SK-N-SH treated with all-trans-retinoic acid at 6 μM for 48 hours (cell line): ENCODE results near the gene TCERG1.

Experiments
- ATAC-seq: fragments of 200-7000 bp; cut with Tn5 transposase; 3 replicates; pipeline ENCODE4 v1.9.1; 2020; ENCODE audit warnings: mild to moderate bottlenecking, moderate library complexity
- ARNTL ChIP-seq: fragments of 450-650 bp; formaldehyde crosslinking; IDR thresholded peaks from 2 replicates; pipeline ENCODE4 v1.5.0; 2020; ENCODE audit warnings: low read depth, mild to moderate bottlenecking, moderate library complexity, borderline replicate concordance
- BACH2 ChIP-seq: fragments of 250-450 bp; sonication (Bioruptor Pico); IDR thresholded peaks from 2 replicates; pipeline ENCODE4 v1.9.0; 2021; ENCODE audit warnings: mild to moderate bottlenecking, borderline replicate concordance
- CSDC2 ChIP-seq: fragments of 250-450 bp; sonication (Bioruptor Pico); IDR thresholded peaks from 2 replicates; pipeline ENCODE4 v1.5.0; 2020; ENCODE audit warnings: mild to moderate bottlenecking, moderate library complexity
- ISL1 ChIP-seq: fragments of 250-450 bp; sonication (Bioruptor Pico); IDR thresholded peaks from 2 replicates; pipeline ENCODE4 v2.1.2; 2022; ENCODE audit warnings: mild to moderate bottlenecking, moderate library complexity
- OSR1 ChIP-seq: fragments of 250-450 bp; sonication (Bioruptor Pico); IDR thresholded peaks from 2 replicates; pipeline ENCODE4 v1.8.0; 2022; ENCODE audit warnings: moderate library complexity, mild to moderate bottlenecking, inconsistent platforms
- PATZ1 ChIP-seq: fragments of 250-450 bp; sonication (Bioruptor Pico); IDR thresholded peaks from 2 replicates; pipeline ENCODE4 v1.8.0; 2020; ENCODE audit warnings: mild to moderate bottlenecking, moderate library complexity, borderline replicate concordance
- POU6F1 ChIP-seq: fragments of 250-450 bp; sonication (Bioruptor Pico); IDR thresholded peaks from 2 replicates; pipeline ENCODE4 v1.8.0; 2021; ENCODE audit warnings: low read depth, mild to moderate bottlenecking, moderate library complexity, borderline replicate concordance
- PPARA ChIP-seq: fragments of 250-450 bp; sonication (Bioruptor Pico); IDR thresholded peaks from 2 replicates; pipeline ENCODE4 v1.5.0; 2020; ENCODE audit warnings: mild to moderate bottlenecking, borderline replicate concordance
- RARB ChIP-seq: fragments of 250-450 bp; sonication (Bioruptor Pico); IDR thresholded peaks from 2 replicates; pipeline ENCODE4 v1.8.0; 2021; ENCODE audit warnings: mild to moderate bottlenecking, moderate library complexity
- SNAI2 ChIP-seq: fragments of 250-450 bp; sonication (Bioruptor Pico); IDR thresholded peaks from 2 replicates; pipeline ENCODE4 v1.5.0; 2020; ENCODE audit warnings: mild to moderate bottlenecking, moderate library complexity
- TCF4 ChIP-seq: fragments of 250-450 bp; sonication (Bioruptor Pico); IDR thresholded peaks from 2 replicates; pipeline ENCODE4 v1.8.0; 2021; ENCODE audit warnings: mild to moderate bottlenecking, moderate library complexity, borderline replicate concordance
- TOX ChIP-seq: fragments of 250-450 bp; sonication (Bioruptor Pico); IDR thresholded peaks from 2 replicates; pipeline ENCODE4 v1.8.0; 2021; ENCODE audit warnings: mild to moderate bottlenecking, moderate library complexity, borderline replicate concordance
- ZC3H10 ChIP-seq: fragments of 250-450 bp; sonication (Bioruptor Pico); IDR thresholded peaks from 2 replicates; pipeline ENCODE4 v1.5.1; 2021; ENCODE audit warnings: mild to moderate bottlenecking, moderate library complexity
- ZFP3 ChIP-seq: fragments of 250-450 bp; sonication (Bioruptor Pico); IDR thresholded peaks from 2 replicates; pipeline ENCODE4 v1.5.0; 2020; ENCODE audit warnings: mild to moderate bottlenecking, moderate library complexity
- ZFP30 ChIP-seq: fragments of 450-650 bp; formaldehyde crosslinking; IDR thresholded peaks from 2 replicates; pipeline ENCODE4 v1.5.0; 2022; ENCODE audit warnings: mild to moderate bottlenecking, moderate library complexity
- ZNF565 ChIP-seq: fragments of 450-650 bp; formaldehyde crosslinking; conservative IDR thresholded peaks from 2 replicates; pipeline ENCODE4 v1.5.0; 2020; ENCODE audit warnings: low read depth, mild to moderate bottlenecking, moderate library complexity
- ZNF70 ChIP-seq: fragments of 450-650 bp; formaldehyde crosslinking; IDR thresholded peaks from 2 replicates; pipeline ENCODE4 v1.5.0; 2020; ENCODE audit warnings: mild to moderate bottlenecking, moderate library complexity
- ZNF8 ChIP-seq: fragments of 450-650 bp; formaldehyde crosslinking; IDR thresholded peaks from 2 replicates; pipeline ENCODE4 v1.5.0; 2020; ENCODE audit warnings: mild to moderate bottlenecking, moderate library complexity
- TF ChIP-seq, protein P1 (sequence below): fragments of 250-450 bp; sonication (Bioruptor Pico); IDR thresholded peaks from 2 replicates; pipeline ENCODE4 v1.5.1; 2020; ENCODE audit warnings: low read depth, mild to moderate bottlenecking, moderate library complexity
- TF ChIP-seq, protein P2 (sequence below): fragments of 250-450 bp; sonication (Bioruptor Pico); IDR thresholded peaks from 2 replicates; pipeline ENCODE4 v1.5.0; 2020; ENCODE audit warnings: mild to moderate bottlenecking, moderate library complexity

The TCERG1 gene

DNA sequence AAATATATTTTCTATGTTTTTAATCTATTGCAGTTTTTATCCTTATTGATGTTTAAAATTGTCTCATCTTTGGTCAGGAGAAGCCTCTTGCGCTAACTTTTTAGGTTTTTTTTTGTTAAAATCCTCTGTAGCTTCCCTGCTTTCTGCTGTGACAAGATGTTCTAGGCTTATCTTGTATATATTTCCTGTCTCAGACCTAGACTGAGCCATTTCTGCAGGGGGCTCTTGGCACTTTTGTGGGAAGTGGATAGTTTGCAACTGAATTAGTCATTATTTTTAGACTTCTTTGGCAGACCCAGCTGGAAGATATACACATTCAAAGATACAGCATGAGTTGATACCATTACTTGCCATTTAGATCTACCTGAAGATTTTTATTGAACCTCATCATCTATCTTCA lies 28.8 kb downstream of the TCERG1 start:
- no peak for ATAC-seq
- TF ChIP-seq PPARA (CRISPR knock-in tag) = no peak
- TF ChIP-seq PATZ1 = no peak
- TF ChIP-seq CSDC2 (CRISPR knock-in tag) = no peak
- TF ChIP-seq ISL1 = no peak
- no peak for TF ChIP-seq ZFP3

DNA sequence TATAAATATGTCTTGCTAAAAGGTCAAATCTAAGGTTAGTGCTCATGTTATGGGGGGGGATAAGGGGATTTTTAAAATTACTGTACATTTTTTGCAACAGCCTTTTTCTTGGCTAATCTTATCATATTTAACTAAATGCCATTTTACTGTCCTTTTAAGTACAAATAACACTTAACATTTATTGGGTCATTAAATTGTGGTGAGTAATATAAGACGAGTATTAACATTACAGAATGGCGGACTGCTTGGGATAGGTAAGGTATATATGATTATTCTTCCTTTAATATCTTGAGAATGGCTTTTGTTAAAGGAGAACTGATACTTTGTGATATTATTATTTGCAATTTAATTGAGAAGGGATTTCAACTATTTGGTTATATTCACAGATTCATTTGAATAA lies 35.6 kb downstream of the TCERG1 start:
- no peak for TF ChIP-seq OSR1
- no peak for TF ChIP-seq POU6F1 (CRISPR knock-in tag)
- TF ChIP-seq ZC3H10 (CRISPR knock-in tag) = no peak
- no peak for TF ChIP-seq TCF4 (CRISPR knock-in tag)
- no peak for TF ChIP-seq ZFP3
- no peak for TF ChIP-seq PPARA (CRISPR knock-in tag)
- TF ChIP-seq ZNF565 (CRISPR knock-in tag) = no peak
- TF ChIP-seq, protein P1, sequence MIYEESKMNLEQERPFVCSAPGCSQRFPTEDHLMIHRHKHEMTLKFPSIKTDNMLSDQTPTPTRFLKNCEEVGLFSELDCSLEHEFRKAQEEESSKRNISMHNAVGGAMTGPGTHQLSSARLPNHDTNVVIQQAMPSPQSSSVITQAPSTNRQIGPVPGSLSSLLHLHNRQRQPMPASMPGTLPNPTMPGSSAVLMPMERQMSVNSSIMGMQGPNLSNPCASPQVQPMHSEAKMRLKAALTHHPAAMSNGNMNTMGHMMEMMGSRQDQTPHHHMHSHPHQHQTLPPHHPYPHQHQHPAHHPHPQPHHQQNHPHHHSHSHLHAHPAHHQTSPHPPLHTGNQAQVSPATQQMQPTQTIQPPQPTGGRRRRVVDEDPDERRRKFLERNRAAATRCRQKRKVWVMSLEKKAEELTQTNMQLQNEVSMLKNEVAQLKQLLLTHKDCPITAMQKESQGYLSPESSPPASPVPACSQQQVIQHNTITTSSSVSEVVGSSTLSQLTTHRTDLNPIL (CRISPR knock-in tag) = no peak
- TF ChIP-seq PATZ1 = no peak
- TF ChIP-seq ZFP30 (CRISPR knock-in tag) = no peak
- TF ChIP-seq, protein P2, sequence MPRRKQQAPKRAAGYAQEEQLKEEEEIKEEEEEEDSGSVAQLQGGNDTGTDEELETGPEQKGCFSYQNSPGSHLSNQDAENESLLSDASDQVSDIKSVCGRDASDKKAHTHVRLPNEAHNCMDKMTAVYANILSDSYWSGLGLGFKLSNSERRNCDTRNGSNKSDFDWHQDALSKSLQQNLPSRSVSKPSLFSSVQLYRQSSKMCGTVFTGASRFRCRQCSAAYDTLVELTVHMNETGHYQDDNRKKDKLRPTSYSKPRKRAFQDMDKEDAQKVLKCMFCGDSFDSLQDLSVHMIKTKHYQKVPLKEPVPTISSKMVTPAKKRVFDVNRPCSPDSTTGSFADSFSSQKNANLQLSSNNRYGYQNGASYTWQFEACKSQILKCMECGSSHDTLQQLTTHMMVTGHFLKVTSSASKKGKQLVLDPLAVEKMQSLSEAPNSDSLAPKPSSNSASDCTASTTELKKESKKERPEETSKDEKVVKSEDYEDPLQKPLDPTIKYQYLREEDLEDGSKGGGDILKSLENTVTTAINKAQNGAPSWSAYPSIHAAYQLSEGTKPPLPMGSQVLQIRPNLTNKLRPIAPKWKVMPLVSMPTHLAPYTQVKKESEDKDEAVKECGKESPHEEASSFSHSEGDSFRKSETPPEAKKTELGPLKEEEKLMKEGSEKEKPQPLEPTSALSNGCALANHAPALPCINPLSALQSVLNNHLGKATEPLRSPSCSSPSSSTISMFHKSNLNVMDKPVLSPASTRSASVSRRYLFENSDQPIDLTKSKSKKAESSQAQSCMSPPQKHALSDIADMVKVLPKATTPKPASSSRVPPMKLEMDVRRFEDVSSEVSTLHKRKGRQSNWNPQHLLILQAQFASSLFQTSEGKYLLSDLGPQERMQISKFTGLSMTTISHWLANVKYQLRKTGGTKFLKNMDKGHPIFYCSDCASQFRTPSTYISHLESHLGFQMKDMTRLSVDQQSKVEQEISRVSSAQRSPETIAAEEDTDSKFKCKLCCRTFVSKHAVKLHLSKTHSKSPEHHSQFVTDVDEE = no peak
- no peak for TF ChIP-seq ZNF70 (CRISPR knock-in tag)
- TF ChIP-seq ISL1 = no peak
- TF ChIP-seq, all 23 proteins: peak for 0

DNA sequence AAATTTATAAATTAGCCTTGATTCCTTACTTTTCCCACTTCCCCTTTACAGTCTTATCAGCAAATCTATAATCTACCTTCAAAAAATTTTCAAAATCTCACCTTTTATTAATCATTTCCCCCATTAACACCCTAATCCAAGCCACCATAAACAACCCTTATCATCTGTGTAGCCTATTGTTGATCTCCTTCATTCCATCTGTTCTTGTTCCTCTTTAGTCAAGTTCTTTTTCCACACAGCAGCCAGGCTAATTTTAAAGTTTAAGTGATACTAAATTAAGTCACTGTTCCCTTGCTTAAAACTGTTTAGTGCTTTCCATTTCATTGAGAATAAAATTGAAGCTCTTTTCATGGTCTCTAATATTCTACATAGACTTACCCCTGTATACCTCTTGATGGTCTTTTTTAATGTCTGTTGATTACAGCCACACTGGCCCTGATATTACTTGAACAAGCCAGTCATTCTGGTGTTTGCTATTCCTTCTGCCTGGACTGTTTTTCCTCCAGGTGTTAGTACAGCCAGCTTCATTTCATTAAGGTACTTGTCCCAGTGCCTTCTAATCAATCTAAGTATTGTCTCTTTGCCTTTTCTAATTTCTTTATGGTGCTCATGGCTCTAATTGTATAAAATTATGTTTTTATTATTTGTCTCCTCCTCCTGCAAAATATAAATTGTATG lies 37.7 kb downstream of the TCERG1 start:
- no peak for TF ChIP-seq ISL1
- no peak for TF ChIP-seq SNAI2
- no peak for TF ChIP-seq ARNTL (CRISPR knock-in tag)
- TF ChIP-seq ZNF8 (CRISPR knock-in tag) = no peak
- no peak for TF ChIP-seq ZNF565 (CRISPR knock-in tag)
- TF ChIP-seq, protein P1 (CRISPR knock-in tag) = no peak
- TF ChIP-seq ZC3H10 (CRISPR knock-in tag) = no peak
- TF ChIP-seq BACH2 (CRISPR knock-in tag) = no peak
- TF ChIP-seq RARB = no peak
- TF ChIP-seq ZFP3 = no peak
- TF ChIP-seq TOX = no peak
- no peak for TF ChIP-seq ZFP30 (CRISPR knock-in tag)
- TF ChIP-seq POU6F1 (CRISPR knock-in tag) = no peak
- no peak for TF ChIP-seq OSR1
- no peak for TF ChIP-seq PPARA (CRISPR knock-in tag)

More for the DNA sequence above, 35.6 kb downstream of the TCERG1 start:
- ATAC-seq = no peak

More for the DNA sequence above, 37.7 kb downstream of the TCERG1 start:
- no peak for ATAC-seq
